CD4-positive, alpha-beta T cell (primary cell): ENCODE results near the gene ENO1. TPM values are rescaled to one million over a fixed set of nuclear protein-coding genes. Genes with fewer than 3 reads are reported as not detected.

Experiments used
- ATAC-seq: fragments of 200-7000 bp; cut with Tn5 transposase; one replicate; pipeline ENCODE4 v1.10.0; 2022; ENCODE audit warnings: mild to moderate bottlenecking; ENCODE audit not compliant: poor library complexity
- CTCF ChIA-PET: fragments of 350-600 bp; sonication (Branson Sonifier 250); formaldehyde crosslinking; loops from one replicate; lab custom pipeline; 2021; ENCODE audit warnings: antibody characterized with exemption, inconsistent platforms; lab: Charles Lee
- POLR2A ChIA-PET: fragments of 350-600 bp; sonication (Branson Sonifier 250); formaldehyde crosslinking; loops from one replicate; lab custom pipeline; 2021; ENCODE audit warnings: antibody characterized with exemption, inconsistent platforms; lab: Charles Lee
- DNase-seq, 14 experiments: peaks; one replicate each; pipeline ENCODE4 v3.0.0-alpha.2; 2013 to 2020; ENCODE audit warnings: mixed read lengths in 2 of 14
- H3K27ac ChIP-seq, 2 donors: one replicate each; pipeline versions ENCODE4 v1.5.1 to v1.7.0; 2013; ENCODE audit warnings: low read length in 2 of 2, low read depth in 1 of 2, mild to moderate bottlenecking in 1 of 2
- H3K27me3 ChIP-seq, 2 experiments: 1 replicate in 1 of 2; 2 replicates in 1 of 2; pipeline versions ENCODE4 v1.6.1 to v1.7.0; 2013; ENCODE audit warnings: low read length in 2 of 2, control low read depth in 1 of 2, mild to moderate bottlenecking in 1 of 2, moderate library complexity in 1 of 2; ENCODE audit not compliant: insufficient read depth in 2 of 2, control insufficient read depth in 1 of 2
- H3K36me3 ChIP-seq: one replicate; pipeline ENCODE4 v1.6.1; 2013; ENCODE audit warnings: low read length, control low read depth; ENCODE audit not compliant: insufficient read depth
- H3K4me1 ChIP-seq: one replicate; pipeline ENCODE4 v1.6.1; 2013; ENCODE audit warnings: low read length, control low read depth; ENCODE audit not compliant: insufficient read depth
- H3K4me3 ChIP-seq: one replicate; pipeline ENCODE4 v1.5.1; 2013; ENCODE audit warnings: mild to moderate bottlenecking, low read length, moderate library complexity
- H3K9me3 ChIP-seq, 2 experiments: 1 replicate in 1 of 2; 2 replicates in 1 of 2; pipeline versions ENCODE4 v1.6.1 to v1.7.0; 2013; ENCODE audit warnings: low read length in 2 of 2, mild to moderate bottlenecking in 2 of 2, control low read depth in 1 of 2, moderate library complexity in 1 of 2; ENCODE audit not compliant: control insufficient read depth in 1 of 2, insufficient read depth in 1 of 2
- H3K27ac Mint-ChIP-seq: one replicate; pipeline ENCODE4 v1.8.0; 2020; ENCODE audit warnings: mixed read lengths
- H3K27me3 Mint-ChIP-seq: one replicate; pipeline ENCODE4 v1.8.0; 2021; ENCODE audit warnings: mixed read lengths
- H3K36me3 Mint-ChIP-seq: one replicate; pipeline ENCODE4 v1.8.0; 2021; ENCODE audit warnings: low read depth, mixed read lengths
- H3K4me1 Mint-ChIP-seq: one replicate; pipeline ENCODE4 v1.8.0; 2021; ENCODE audit warnings: low read depth, mixed read lengths
- H3K4me3 Mint-ChIP-seq: one replicate; pipeline ENCODE4 v1.8.0; 2020; ENCODE audit warnings: mild to moderate bottlenecking, mixed read lengths
- H3K9me3 Mint-ChIP-seq: one replicate; pipeline ENCODE4 v1.8.0; 2020; ENCODE audit warnings: mixed read lengths
- intact Hi-C, 2 experiments: fragments of 100-400 bp; cut with DNase I in 1 of 2; cut with micrococcal nuclease in 1 of 2; formaldehyde crosslinking; loops; one replicate each; pipeline versions ENCODE4 v1.15.1 to v1.9.0; 2023 to 2025; cut with DNase I, micrococcal nuclease
- total RNA-seq, 174 experiments: library from RNA in 2 of 174; stranded (reverse) in 2 of 174; gene quantifications; one replicate each; pipeline ENCODE4 v1.2.3 and lab custom pipeline; 2021 to 2026
- TF ChIP-seq, protein P1 (sequence below): fragments of 200-600 bp; IDR thresholded peaks from one replicate; pipeline ENCODE4 v1.8.0; 2022; ENCODE audit warnings: antibody characterized with exemption, mild to moderate bottlenecking

Gene ENO1
- total RNA-seq, 2 experiments from 2014 or later = 120 to 129 TPM

DNA sequence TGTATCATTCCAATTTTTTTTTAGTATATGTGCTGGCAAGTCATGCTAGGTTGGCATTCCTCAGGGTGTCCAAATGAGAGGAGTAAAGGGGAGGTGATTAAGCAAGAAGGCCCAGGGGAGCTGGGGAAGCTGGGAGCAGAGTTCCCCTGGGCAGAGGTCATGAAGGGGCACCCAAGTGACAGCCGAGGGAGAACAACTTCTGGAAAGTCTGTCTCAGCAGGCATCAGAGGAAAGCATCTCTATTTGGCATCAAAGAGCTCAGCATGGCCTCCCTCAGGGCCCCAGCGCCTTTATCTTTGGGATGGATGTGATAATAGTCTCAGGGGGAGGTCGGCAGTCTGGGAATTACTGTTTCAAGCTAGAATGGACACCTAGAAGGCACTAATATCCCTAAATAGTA is 5.0 kb upstream of the ENO1 start:
- Mint-ChIP-seq H3K27me3 (no peaks in the 10 kb centered on the region), H3K36me3 (peaks cover 8% of the 10 kb centered on the region), H3K27ac (no peak overlapping the region), H3K9me3 (no peaks in the 10 kb centered on the region), H3K4me1 (peaks cover 17% of the 10 kb centered on the region), H3K4me3 (no peak overlapping the region)
- no peak for DNase-seq
- Histone ChIP-seq H3K9me3 (no peaks in the 10 kb centered on the region), H3K36me3 (no peaks in the 10 kb centered on the region), H3K4me3 (no peak overlapping the region), H3K27ac (no peak overlapping the region), H3K27me3 (no peaks in the 10 kb centered on the region), H3K4me1 (peaks cover 11% of the 10 kb centered on the region)
- POLR2A ChIA-PET = no interaction called here
- TF ChIP-seq, protein P1, sequence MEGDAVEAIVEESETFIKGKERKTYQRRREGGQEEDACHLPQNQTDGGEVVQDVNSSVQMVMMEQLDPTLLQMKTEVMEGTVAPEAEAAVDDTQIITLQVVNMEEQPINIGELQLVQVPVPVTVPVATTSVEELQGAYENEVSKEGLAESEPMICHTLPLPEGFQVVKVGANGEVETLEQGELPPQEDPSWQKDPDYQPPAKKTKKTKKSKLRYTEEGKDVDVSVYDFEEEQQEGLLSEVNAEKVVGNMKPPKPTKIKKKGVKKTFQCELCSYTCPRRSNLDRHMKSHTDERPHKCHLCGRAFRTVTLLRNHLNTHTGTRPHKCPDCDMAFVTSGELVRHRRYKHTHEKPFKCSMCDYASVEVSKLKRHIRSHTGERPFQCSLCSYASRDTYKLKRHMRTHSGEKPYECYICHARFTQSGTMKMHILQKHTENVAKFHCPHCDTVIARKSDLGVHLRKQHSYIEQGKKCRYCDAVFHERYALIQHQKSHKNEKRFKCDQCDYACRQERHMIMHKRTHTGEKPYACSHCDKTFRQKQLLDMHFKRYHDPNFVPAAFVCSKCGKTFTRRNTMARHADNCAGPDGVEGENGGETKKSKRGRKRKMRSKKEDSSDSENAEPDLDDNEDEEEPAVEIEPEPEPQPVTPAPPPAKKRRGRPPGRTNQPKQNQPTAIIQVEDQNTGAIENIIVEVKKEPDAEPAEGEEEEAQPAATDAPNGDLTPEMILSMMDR = no peak
- CTCF ChIA-PET = no interaction called here
- intact Hi-C loops = no loop called here
- ATAC-seq = no peak

- peaks cover 39% of the 10 kb centered on the region for H3K4me1 ChIP-seq
- Mint-ChIP-seq H3K4me1 (peaks cover 41% of the 10 kb centered on the region), H3K4me3 (peak overlapping the region; percentile 86), H3K27me3 (no peaks in the 10 kb centered on the region), H3K9me3 (no peaks in the 10 kb centered on the region), H3K27ac (peak overlapping the region; percentile 92), H3K36me3 (peaks cover 33% of the 10 kb centered on the region)
- H3K9me3 ChIP-seq = no peaks in the 10 kb centered on the region
- peak overlapping the region in 1 of 2 donors; percentile 97 for H3K27ac ChIP-seq
- DNase-seq (peak in 4 of 14 experiments; percentile 23 to 62 (median 46)), ATAC-seq (no peak)
- H3K4me3 ChIP-seq = no peak overlapping the region
- CTCF ChIA-PET = interaction anchor here (0.8 to 3.1 kb wide), 5 partner anchors 17 to 125 kb away, joined by 3 to 22 read pairs (median 5); no protein-coding TSS in a partner anchor
- H3K27me3 ChIP-seq = no peaks in the 10 kb centered on the region
- H3K36me3 ChIP-seq = peaks cover 12% of the 10 kb centered on the region
- TF ChIP-seq, protein P1 = no peak
- intact Hi-C loops = loop anchor here (1.0 to 10.0 kb wide), 7 partner anchors 21 to 1152 kb away; partner anchors contain the start of genes RERE (in 2 of the 2), PARK7 (in 1 of the 2), PER3 (in 1 of the 2) and UBE4B (in 1 of the 2)
- POLR2A ChIA-PET = interaction anchor here (3.6 kb wide), 1 partner anchor 355 kb away, joined by 22 read pairs; no protein-coding TSS in a partner anchor
Measured at GRCh38 chr1:8879922-8880676, 1.6 kb upstream of the ENO1 start.

DNA sequence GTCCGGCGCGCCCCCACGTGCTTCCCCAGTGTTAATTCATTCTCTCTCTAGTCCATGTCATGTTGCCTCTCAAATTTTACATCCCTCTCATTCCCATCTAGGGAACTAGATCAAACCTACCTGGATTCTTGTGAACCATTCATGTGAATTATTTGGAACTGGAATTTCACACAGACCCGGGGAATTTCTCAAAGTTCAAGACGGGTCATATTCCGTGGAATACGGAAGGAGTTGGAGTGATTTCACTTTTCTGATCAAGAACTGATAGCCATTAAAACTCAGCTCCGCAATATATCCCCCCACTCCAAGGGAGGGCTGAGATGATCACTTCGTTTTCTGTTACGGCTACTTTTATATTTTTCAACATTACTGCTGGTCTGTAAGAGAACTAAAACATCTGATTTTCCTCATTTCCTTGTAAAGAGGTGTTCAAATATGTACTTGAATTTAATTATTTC is 1.0 kb upstream of the ENO1 start:
- no peaks in the 10 kb centered on the region for H3K9me3 Mint-ChIP-seq
- H3K27ac Mint-ChIP-seq = peak overlapping the region; percentile 92
- Histone ChIP-seq H3K27me3 (no peaks in the 10 kb centered on the region), H3K4me3 (peak overlapping the region; percentile 90), H3K9me3 (no peaks in the 10 kb centered on the region), H3K27ac (peak overlapping the region; percentile 96 to 97), H3K4me1 (peaks cover 45% of the 10 kb centered on the region), H3K36me3 (peaks cover 18% of the 10 kb centered on the region)
- ChIA-PET POLR2A (interaction anchor here (1.2 to 3.6 kb wide), 12 partner anchors 10 to 918 kb away, joined by 3 to 22 read pairs (median 6); partner anchors contain the start of genes PARK7 and RERE), CTCF (interaction anchor here (0.8 to 3.1 kb wide), 5 partner anchors 17 to 125 kb away, joined by 3 to 22 read pairs (median 5); no protein-coding TSS in a partner anchor)
- DNase-seq = no peak
- TF ChIP-seq, protein P1 = peak; percentile 43
- ATAC-seq = no peak
- H3K4me1 Mint-ChIP-seq = peaks cover 47% of the 10 kb centered on the region
- H3K36me3 Mint-ChIP-seq = peaks cover 39% of the 10 kb centered on the region
- H3K4me3 Mint-ChIP-seq = peak overlapping the region; percentile 86
- intact Hi-C loops = loop anchor here (1.0 to 10.0 kb wide), 7 partner anchors 21 to 1153 kb away; partner anchors contain the start of genes RERE (in 2 of the 2), PARK7 (in 1 of the 2), PER3 (in 1 of the 2) and UBE4B (in 1 of the 2)
- H3K27me3 Mint-ChIP-seq = no peaks in the 10 kb centered on the region
